ENCODE data around the gene THOP1.

THOP1 gene

GRCh38 chr19:2744113-2744512 lies 41.2 kb upstream of the THOP1 start:
- DNase-seq (ENCODE audit: low read depth): no peak
- TF ChIP-seq POLR2A (IDR thresholded peaks at IDR 0.05; ENCODE audit: extremely low read depth, insufficient read length): no peak
- TF ChIP-seq, protein P1, sequence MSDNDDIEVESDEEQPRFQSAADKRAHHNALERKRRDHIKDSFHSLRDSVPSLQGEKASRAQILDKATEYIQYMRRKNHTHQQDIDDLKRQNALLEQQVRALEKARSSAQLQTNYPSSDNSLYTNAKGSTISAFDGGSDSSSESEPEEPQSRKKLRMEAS (IDR thresholded peaks at IDR 0.05; ENCODE audit: low read depth, low read length): no peak
- TF ChIP-seq MYC (IDR thresholded peaks at IDR 0.05; ENCODE audit: low read depth, low read length): no peak
- TF ChIP-seq, protein P2, sequence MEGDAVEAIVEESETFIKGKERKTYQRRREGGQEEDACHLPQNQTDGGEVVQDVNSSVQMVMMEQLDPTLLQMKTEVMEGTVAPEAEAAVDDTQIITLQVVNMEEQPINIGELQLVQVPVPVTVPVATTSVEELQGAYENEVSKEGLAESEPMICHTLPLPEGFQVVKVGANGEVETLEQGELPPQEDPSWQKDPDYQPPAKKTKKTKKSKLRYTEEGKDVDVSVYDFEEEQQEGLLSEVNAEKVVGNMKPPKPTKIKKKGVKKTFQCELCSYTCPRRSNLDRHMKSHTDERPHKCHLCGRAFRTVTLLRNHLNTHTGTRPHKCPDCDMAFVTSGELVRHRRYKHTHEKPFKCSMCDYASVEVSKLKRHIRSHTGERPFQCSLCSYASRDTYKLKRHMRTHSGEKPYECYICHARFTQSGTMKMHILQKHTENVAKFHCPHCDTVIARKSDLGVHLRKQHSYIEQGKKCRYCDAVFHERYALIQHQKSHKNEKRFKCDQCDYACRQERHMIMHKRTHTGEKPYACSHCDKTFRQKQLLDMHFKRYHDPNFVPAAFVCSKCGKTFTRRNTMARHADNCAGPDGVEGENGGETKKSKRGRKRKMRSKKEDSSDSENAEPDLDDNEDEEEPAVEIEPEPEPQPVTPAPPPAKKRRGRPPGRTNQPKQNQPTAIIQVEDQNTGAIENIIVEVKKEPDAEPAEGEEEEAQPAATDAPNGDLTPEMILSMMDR (IDR thresholded peaks at IDR 0.05; ENCODE audit: low read depth, low read length): no peak
- no peak overlapping the region for H3K4me3 ChIP-seq (ENCODE audit: low read depth, low read length)

GRCh38 chr19:2747349-2747748 lies 38.0 kb upstream of the THOP1 start:
- TF ChIP-seq, protein P2 (IDR thresholded peaks at IDR 0.05; ENCODE audit: low read depth, low read length): no peak
- TF ChIP-seq MYC (IDR thresholded peaks at IDR 0.05; ENCODE audit: low read depth, low read length) (no peak), POLR2A (IDR thresholded peaks at IDR 0.05; ENCODE audit: extremely low read depth, insufficient read length) (no peak)
- TF ChIP-seq, protein P1 (IDR thresholded peaks at IDR 0.05; ENCODE audit: low read depth, low read length): no peak
- no peak for DNase-seq (ENCODE audit: low read depth)
- no peak overlapping the region for H3K4me3 ChIP-seq (ENCODE audit: low read depth, low read length)

- H3K4me3 ChIP-seq (ENCODE audit: low read depth, low read length): no peak overlapping the region
- no peak for DNase-seq (ENCODE audit: low read depth)
- TF ChIP-seq, protein P1 (IDR thresholded peaks at IDR 0.05; ENCODE audit: low read depth, low read length): no peak
- TF ChIP-seq, protein P2 (IDR thresholded peaks at IDR 0.05; ENCODE audit: low read depth, low read length): no peak
- TF ChIP-seq MYC (IDR thresholded peaks at IDR 0.05; ENCODE audit: low read depth, low read length) (no peak), POLR2A (IDR thresholded peaks at IDR 0.05; ENCODE audit: extremely low read depth, insufficient read length) (no peak)
These were observed 34.4 kb upstream of the THOP1 start for GRCh38 chr19:2750808-2751437.

GRCh38 chr19:2751438-2751830 lies 33.9 kb upstream of the THOP1 start:
- DNase-seq (ENCODE audit: low read depth): no peak
- no peak for TF ChIP-seq POLR2A (IDR thresholded peaks at IDR 0.05; ENCODE audit: extremely low read depth, insufficient read length)
- H3K4me3 ChIP-seq (ENCODE audit: low read depth, low read length): no peak overlapping the region

GRCh38 chr19:2754659-2755447 lies 30.4 kb upstream of the THOP1 start:
- no peak for DNase-seq (ENCODE audit: low read depth)
- H3K4me3 ChIP-seq (ENCODE audit: low read depth, low read length): no peak overlapping the region
- TF ChIP-seq MYC (IDR thresholded peaks at IDR 0.05; ENCODE audit: low read depth, low read length): no peak
- TF ChIP-seq POLR2A (IDR thresholded peaks at IDR 0.05; ENCODE audit: extremely low read depth, insufficient read length): no peak
- TF ChIP-seq, protein P1 (IDR thresholded peaks at IDR 0.05; ENCODE audit: low read depth, low read length): no peak
- TF ChIP-seq, protein P2 (IDR thresholded peaks at IDR 0.05; ENCODE audit: low read depth, low read length): no peak

DNA sequence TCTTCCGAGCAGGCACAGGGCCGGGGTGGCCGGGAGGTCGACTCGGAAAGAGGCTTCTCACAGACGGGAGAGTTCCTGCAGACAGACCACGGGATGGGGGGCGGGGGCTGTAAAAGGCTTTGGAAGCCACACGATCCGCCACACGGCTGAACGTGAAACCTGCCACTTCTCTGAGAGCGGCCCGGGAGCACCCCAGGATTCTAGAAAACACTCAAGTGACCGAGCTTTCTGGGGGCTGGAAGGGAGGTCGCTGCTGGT lies 29.9 kb upstream of the THOP1 start:
- no peak for DNase-seq (ENCODE audit: low read depth)
- TF ChIP-seq, protein P2 (IDR thresholded peaks at IDR 0.05; ENCODE audit: low read depth, low read length): no peak
- TF ChIP-seq MYC (IDR thresholded peaks at IDR 0.05; ENCODE audit: low read depth, low read length): no peak
- TF ChIP-seq, protein P1 (IDR thresholded peaks at IDR 0.05; ENCODE audit: low read depth, low read length): no peak
- TF ChIP-seq POLR2A (IDR thresholded peaks at IDR 0.05; ENCODE audit: extremely low read depth, insufficient read length): no peak
- no peak overlapping the region for H3K4me3 ChIP-seq (ENCODE audit: low read depth, low read length)

Measured in NB4 (cell line).